22Rv1 (cell line): Measurements from ENCODE around the gene PACSIN1.
"Not testable (repeated sequence)": the region's sequence is repeated elsewhere in the genome, so short reads cannot be mapped to it uniquely, and the experiment has no call there.

Source experiments
- H3K27ac ChIP-seq: fragments of 450-650 bp; 2 replicates; pipeline ENCODE4 v1.5.1; 2017
- CTCF ChIP-seq: fragments of 450-650 bp; IDR thresholded peaks from 2 replicates; pipeline ENCODE4 v1.5.1; 2017; ENCODE audit warnings: mild to moderate bottlenecking
- ZFX ChIP-seq: fragments of 450-650 bp; IDR thresholded peaks from 2 replicates; pipeline ENCODE4 v1.6.1; 2017; ENCODE audit warnings: antibody characterized with exemption, borderline replicate concordance

Gene PACSIN1

GRCh38 chr6:34475238-34475682 lies 9.4 kb downstream of the PACSIN1 start:
- TF ChIP-seq ZFX = no peak
- no peak for TF ChIP-seq CTCF
- H3K27ac ChIP-seq = no peak overlapping the region

- no peak for TF ChIP-seq ZFX
- TF ChIP-seq CTCF = no peak
- no peak overlapping the region for H3K27ac ChIP-seq
Observed at GRCh38 chr6:34475767-34476328, 10.0 kb downstream of the PACSIN1 start.

- TF ChIP-seq CTCF (no peak), ZFX (no peak)
- H3K27ac ChIP-seq = no peak overlapping the region
Observed at GRCh38 chr6:34476447-34476846, 10.6 kb downstream of the PACSIN1 start.

- no peak overlapping the region for H3K27ac ChIP-seq
- TF ChIP-seq ZFX = no peak
- TF ChIP-seq CTCF = no peak
Observed at GRCh38 chr6:34476921-34477320, 11.0 kb downstream of the PACSIN1 start.

GRCh38 chr6:34478796-34479195 lies 12.9 kb downstream of the PACSIN1 start:
- H3K27ac ChIP-seq = no peak overlapping the region
- no peak for TF ChIP-seq CTCF
- TF ChIP-seq ZFX = no peak

GRCh38 chr6:34483781-34484180 lies 17.9 kb downstream of the PACSIN1 start:
- not testable (repeated sequence) for H3K27ac ChIP-seq

GRCh38 chr6:34484391-34484790 lies 18.5 kb downstream of the PACSIN1 start:
- H3K27ac ChIP-seq = no peak overlapping the region
- TF ChIP-seq CTCF (no peak), ZFX (no peak)

- TF ChIP-seq ZFX (no peak), CTCF (no peak)
- no peak overlapping the region for H3K27ac ChIP-seq
Observed at GRCh38 chr6:34484899-34485298, 19.0 kb downstream of the PACSIN1 start.
